ENCODE results near the gene SORCS2.
A peak's percentile ranks its signal among the peaks of the same experiment; 100 is the strongest.

Gene SORCS2

GRCh38 chr4:7270121-7270520 lies 77.8 kb downstream of the SORCS2 start:
- DNase-seq (ENCODE audit: low spot score) = no peak

DNA sequence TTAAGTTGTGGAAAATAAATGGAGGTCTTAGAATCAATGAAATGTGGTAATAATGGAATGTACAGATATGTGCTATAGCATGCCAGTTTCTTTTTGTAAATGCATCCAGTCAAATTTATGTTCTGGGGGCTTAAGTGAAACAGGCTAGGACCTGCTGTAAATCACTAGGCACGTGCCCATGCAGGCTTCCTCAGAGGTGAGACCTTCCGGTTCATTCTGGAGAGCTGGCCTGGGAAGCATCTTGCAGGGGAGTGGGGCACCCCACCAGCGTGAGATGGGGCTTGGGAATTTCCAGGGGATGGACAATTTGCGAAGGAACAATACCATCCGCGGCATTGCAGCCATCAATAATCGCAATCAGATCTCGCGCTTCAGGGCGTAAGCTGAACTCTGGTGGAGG lies 80.1 kb downstream of the SORCS2 start:
- no peak for DNase-seq (ENCODE audit: low spot score)

DNA sequence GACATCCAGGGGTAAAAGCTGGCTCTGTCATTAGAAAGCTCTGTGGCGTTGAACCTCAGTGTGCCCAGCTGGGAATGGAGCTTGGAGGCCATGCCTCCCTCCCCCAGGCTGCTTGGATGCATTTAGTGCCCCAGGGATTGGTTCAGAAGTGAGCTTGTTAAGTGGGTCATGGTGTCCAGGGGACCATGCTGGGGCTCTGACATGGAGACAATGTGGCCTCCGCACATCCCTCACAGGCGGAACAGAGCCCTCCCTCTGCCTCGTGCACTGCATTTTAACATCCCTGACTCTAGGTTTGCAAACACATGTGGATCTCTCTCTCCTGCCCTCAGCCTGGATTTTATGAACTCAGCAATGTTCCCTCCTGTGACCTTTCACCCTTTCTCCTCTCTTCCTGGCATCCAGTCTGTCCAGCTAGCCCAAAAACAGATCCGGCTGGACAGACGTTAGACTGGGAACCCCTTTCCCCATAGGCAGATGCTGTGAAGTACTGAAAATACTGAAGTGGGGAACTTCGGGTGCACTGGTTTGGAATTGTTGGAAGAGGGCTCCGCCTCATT lies 81.5 kb downstream of the SORCS2 start:
- DNase-seq (ENCODE audit: low spot score) = peak; percentile 52

DNA sequence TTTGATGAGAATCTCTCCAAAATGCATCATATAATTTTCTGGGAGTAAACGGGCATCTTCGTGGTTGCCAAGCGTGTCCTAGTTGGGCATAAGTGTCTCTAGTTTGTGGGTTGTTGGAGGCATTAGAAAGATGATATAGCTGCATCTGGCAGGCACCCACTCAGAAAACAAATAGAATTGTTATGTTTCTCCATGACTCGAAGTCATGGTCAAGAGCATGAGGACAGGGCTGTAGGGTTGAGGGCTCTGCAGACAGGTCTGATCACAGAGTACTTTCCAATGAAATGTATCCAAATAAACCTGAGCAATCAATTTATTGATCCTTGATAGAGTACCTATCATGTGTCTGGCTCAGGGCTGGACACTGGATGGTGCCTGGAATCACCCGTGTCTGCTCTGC lies 82.7 kb downstream of the SORCS2 start:
- DNase-seq (ENCODE audit: low spot score) = no peak

DNA sequence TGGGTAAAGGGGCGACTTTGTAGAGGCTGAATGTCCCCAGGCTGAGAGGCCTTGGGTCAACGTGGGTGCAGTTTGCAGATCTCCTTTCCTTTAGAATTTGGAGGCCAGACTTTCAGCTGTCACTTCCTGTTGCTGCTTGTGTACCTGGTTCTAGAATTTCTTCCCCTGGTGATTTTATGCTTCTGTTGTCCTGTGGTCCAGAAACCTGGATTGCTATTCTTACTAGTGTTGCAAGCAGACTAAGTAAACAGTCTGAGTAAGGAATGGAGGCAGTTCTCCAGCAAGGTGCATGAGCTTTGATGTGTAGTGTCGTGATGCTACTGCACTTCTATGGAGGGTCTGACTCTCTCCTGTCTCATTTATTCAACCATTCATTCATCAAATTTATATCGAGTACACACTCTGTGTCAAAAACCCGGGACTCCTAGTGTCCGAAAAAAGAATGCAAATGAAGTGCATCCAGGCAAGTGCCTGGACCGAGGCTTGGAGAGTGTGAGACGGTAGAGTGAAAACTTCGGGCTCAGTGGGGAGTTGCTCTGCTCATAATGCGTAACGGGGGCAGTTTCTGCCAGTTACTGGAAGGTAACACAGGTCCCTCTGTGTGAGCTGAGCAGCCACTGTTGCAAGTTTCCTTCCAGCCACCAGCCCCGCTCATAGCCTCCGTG lies 83.3 kb downstream of the SORCS2 start:
- DNase-seq (ENCODE audit: low spot score) = no peak

GRCh38 chr4:7276515-7276914 lies 84.2 kb downstream of the SORCS2 start:
- DNase-seq (ENCODE audit: low spot score) = no peak

DNA sequence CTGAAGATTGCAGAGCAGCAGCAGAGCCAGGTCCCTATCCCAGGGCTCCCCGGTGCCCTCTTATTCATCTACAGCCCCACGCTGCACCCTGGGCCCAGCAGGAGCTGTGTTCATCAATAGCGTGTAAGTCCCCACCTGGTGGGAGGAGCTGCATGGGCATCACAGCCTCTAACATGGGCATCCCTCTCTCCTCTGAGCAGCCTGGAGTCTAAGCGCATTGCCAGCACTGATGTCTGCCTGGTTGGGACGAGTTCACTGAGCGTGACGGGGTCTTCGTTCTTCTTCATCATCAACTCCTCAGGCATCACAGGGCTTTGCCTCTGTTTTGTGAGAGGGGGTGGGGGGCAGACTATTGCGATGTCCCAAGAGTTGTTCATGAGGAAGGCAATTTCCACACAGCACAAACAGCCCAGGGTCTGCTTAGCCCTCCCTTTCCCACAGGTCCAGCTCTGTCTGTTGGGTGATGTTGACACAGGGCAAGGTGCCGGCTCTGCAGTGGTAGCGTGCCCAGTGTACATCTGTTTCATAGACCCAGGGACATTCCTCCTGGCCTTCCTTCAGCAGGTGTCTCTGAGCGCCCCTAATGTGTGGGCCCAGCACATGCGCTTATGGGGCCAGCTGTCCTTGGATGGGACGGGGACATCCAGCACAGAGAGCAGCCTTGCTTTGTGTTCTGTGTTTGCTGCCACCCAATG lies 85.9 kb downstream of the SORCS2 start:
- DNase-seq (ENCODE audit: low spot score) = no peak

DNA sequence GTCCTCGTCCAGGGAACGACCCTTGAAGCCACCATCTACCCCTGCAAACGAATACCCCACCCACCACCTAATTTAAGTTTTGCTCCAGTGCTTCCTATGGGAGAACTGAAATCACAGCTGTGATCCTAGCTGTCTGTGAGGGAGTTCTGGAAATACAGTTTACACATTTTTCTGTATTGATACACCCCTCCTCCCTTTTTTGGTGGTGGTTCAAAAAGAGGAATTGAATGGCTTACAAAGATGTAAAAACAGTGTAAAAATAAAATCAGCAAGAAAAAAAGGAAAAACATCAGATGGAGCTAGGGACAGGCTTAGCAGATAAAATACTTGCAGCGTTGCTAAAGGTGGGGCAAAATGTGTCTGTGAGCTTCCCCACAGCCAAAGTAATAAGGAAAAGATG lies 86.6 kb downstream of the SORCS2 start:
- DNase-seq (ENCODE audit: low spot score) = no peak

DNA sequence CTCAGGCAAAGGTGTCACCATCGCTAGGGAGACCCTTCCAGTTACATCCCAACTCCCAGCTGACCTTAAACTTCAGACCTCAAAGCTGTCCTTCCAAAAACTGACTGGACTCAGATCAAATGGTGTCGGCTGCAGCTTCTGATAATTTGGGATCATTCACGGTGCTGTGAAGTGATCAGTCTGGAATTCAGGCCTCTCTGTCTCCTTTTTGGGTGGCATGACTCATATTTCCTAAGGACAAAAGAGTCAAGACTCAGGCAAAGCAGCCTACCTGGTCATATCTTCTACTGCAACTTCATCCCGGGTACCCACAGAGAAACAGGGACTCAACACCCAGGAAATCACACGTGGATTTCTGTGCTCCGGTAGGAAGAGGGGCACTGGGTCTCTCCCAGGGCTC lies 87.6 kb downstream of the SORCS2 start:
- DNase-seq (ENCODE audit: low spot score) = no peak

DNA sequence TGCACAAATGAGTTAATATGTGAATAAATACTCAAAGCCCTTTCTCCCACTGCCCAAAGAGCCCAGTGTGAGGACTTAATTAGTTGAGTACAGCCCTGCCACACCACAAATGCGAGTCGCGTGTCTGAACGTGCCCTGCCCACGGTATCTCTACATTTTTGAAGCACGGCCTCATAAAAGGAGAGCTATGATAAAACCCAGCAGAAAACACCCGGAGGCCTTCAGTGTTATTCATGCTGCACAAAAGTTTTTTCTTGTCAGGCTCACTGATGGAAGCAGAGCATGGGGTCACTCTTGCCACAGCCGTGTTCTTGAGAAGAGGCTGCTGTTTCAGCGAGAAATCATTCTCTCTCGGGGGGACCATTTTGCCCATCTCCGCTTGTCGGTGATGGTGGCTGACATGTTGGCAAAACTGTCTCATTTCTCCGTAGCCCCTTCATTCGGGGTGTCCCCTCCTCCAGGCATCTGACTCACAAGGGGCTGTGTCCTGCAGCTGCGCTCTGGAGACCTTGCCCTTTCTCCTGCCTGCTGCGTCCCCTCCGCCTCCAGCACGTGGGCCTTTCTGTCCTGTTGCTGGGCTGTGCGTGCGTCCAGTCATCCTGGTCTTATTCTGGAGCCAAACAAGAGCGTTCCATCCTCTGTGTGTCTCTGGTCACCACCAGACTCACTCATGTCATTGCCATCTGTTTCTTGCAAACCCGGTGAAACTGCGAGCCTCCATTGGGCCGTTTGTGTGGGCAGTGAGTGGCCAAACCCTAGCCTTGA lies 88.8 kb downstream of the SORCS2 start:
- no peak for DNase-seq (ENCODE audit: low spot score)

- DNase-seq (ENCODE audit: low spot score) = no peak
Observed at GRCh38 chr4:7281691-7282665, 89.6 kb downstream of the SORCS2 start.

GRCh38 chr4:7282786-7283440 lies 90.6 kb downstream of the SORCS2 start:
- DNase-seq (ENCODE audit: low spot score) = no peak

- DNase-seq (ENCODE audit: low spot score) = peak; percentile 66
Observed at GRCh38 chr4:7285244-7286094, 93.1 kb downstream of the SORCS2 start.

- DNase-seq (ENCODE audit: low spot score) = no peak
Observed at GRCh38 chr4:7286170-7286569, 93.8 kb downstream of the SORCS2 start.

DNA sequence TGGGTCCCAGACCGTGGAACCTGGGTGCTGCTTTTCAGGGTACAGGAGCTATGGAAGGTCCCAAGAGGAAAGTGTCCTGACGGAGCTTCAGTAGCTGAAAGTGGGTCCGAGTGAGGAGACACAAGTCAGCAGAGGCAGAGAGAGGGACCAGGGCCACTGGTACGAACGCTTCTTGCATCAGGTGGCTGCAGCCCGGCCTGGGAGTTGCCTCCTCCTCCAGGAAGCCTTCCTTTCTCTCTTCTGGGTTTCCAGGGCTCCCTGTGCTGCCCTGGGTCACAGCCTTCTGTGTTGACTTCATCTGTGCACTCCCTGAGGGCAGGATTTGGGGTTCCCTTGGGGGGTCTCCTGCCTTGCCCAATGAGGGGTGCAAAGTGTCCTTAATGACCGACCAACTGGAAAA lies 94.5 kb downstream of the SORCS2 start:
- DNase-seq (ENCODE audit: low spot score) = no peak

- no peak for DNase-seq (ENCODE audit: low spot score)
Observed at GRCh38 chr4:7287274-7287917, 95.1 kb downstream of the SORCS2 start.

GRCh38 chr4:7287918-7288280 lies 95.6 kb downstream of the SORCS2 start:
- no peak for DNase-seq (ENCODE audit: low spot score)

GRCh38 chr4:7288751-7289523 lies 96.6 kb downstream of the SORCS2 start:
- no peak for DNase-seq (ENCODE audit: low spot score)

- DNase-seq (ENCODE audit: low spot score) = no peak
Observed at GRCh38 chr4:7289589-7289988, 97.3 kb downstream of the SORCS2 start.
